ENCODE data around the gene CCDC178. TPM values are rescaled to one million over a fixed set of nuclear protein-coding genes. Genes with fewer than 3 reads are reported as not detected.

Gene CCDC178
- total and polyA plus RNA-seq, 2 donors (not counting 1 experiment from before 2014, with no cell fraction given): 0.17 TPM; not detected in 1

- DNase-seq (ENCODE audit: low read depth in 2 of 2): no peak
These were observed 340.9 kb downstream of the CCDC178 start for GRCh38 chr18:33099626-33100025.

GRCh38 chr18:33097126-33097525 is 343.4 kb downstream of the CCDC178 start:
- TF ChIP-seq CTCF (conservative IDR thresholded peaks at IDR 0.05 in 1 of 2, IDR thresholded peaks at IDR 0.05 in 1 of 2; ENCODE audit: low read depth in 1 of 2, low read length in 2 of 2) (no peak), EZH2 (IDR thresholded peaks at IDR 0.05; ENCODE audit: low read length, missing control alignments) (no peak)
- Histone ChIP-seq H3K4me2 (ENCODE audit: extremely low read depth, insufficient read depth, low read length) (no peak overlapping the region), H3K36me3 (ENCODE audit: control insufficient read depth, insufficient read depth, low read length) (no peaks in the 10 kb centered on the region), H3K9me3 (ENCODE audit: control insufficient read depth, insufficient read depth, low read depth, low read length) (no peaks in the 10 kb centered on the region), H3K79me2 (ENCODE audit: control insufficient read depth, insufficient read depth, low read length) (no peaks in the 10 kb centered on the region), H3K27ac (ENCODE audit: insufficient read depth, low read length) (no peak overlapping the region), H3K4me1 (ENCODE audit: control insufficient read depth, extremely low read depth, insufficient read depth, low read length) (no peaks in the 10 kb centered on the region), H3K27me3 (ENCODE audit: control insufficient read depth, insufficient read depth, low read length) (no peaks in the 10 kb centered on the region), H3K4me3 (replicated peaks in 1 of 4; ENCODE audit: control extremely low read depth in 1 of 4, insufficient read depth in 1 of 4, low read depth in 3 of 4, low read length in 4 of 4) (no peak overlapping the region), H4K20me1 (ENCODE audit: control insufficient read depth, extremely low read depth, insufficient read depth, low read length) (no peaks in the 10 kb centered on the region), H3K9ac (ENCODE audit: insufficient read depth, low read length) (no peak overlapping the region), H2AFZ (ENCODE audit: low read length) (no peak overlapping the region)
- peak; percentile 7 to 16 for DNase-seq (ENCODE audit: low read depth in 2 of 2)

More at GRCh38 chr18:33099626-33100025, 340.9 kb downstream of the CCDC178 start:
- H3K4me1 ChIP-seq (ENCODE audit: control insufficient read depth, extremely low read depth, insufficient read depth, low read length): no peaks in the 10 kb centered on the region
- no peaks in the 10 kb centered on the region for H3K27me3 ChIP-seq (ENCODE audit: control insufficient read depth, insufficient read depth, low read length)
- H2AFZ ChIP-seq (ENCODE audit: low read length): no peak overlapping the region
- no peaks in the 10 kb centered on the region for H4K20me1 ChIP-seq (ENCODE audit: control insufficient read depth, extremely low read depth, insufficient read depth, low read length)
- no peaks in the 10 kb centered on the region for H3K36me3 ChIP-seq (ENCODE audit: control insufficient read depth, insufficient read depth, low read length)
- TF ChIP-seq EZH2 (IDR thresholded peaks at IDR 0.05; ENCODE audit: low read length, missing control alignments) (no peak), CTCF (conservative IDR thresholded peaks at IDR 0.05 in 1 of 2, IDR thresholded peaks at IDR 0.05 in 1 of 2; ENCODE audit: low read depth in 1 of 2, low read length in 2 of 2) (no peak)
- H3K4me3 ChIP-seq (replicated peaks in 1 of 4; ENCODE audit: control extremely low read depth in 1 of 4, insufficient read depth in 1 of 4, low read depth in 3 of 4, low read length in 4 of 4): no peak overlapping the region
- no peak overlapping the region for H3K4me2 ChIP-seq (ENCODE audit: extremely low read depth, insufficient read depth, low read length)
- no peak overlapping the region for H3K9ac ChIP-seq (ENCODE audit: insufficient read depth, low read length)
- no peaks in the 10 kb centered on the region for H3K9me3 ChIP-seq (ENCODE audit: control insufficient read depth, insufficient read depth, low read depth, low read length)
- H3K79me2 ChIP-seq (ENCODE audit: control insufficient read depth, insufficient read depth, low read length): no peaks in the 10 kb centered on the region
- H3K27ac ChIP-seq (ENCODE audit: insufficient read depth, low read length): no peak overlapping the region

- no peaks in the 10 kb centered on the region for H3K79me2 ChIP-seq (ENCODE audit: control insufficient read depth, insufficient read depth, low read length)
- H3K4me1 ChIP-seq (ENCODE audit: control insufficient read depth, extremely low read depth, insufficient read depth, low read length): no peaks in the 10 kb centered on the region
- H3K9me3 ChIP-seq (ENCODE audit: control insufficient read depth, insufficient read depth, low read depth, low read length): no peaks in the 10 kb centered on the region
- H2AFZ ChIP-seq (ENCODE audit: low read length): no peak overlapping the region
- no peak overlapping the region for H3K4me2 ChIP-seq (ENCODE audit: extremely low read depth, insufficient read depth, low read length)
- no peaks in the 10 kb centered on the region for H3K36me3 ChIP-seq (ENCODE audit: control insufficient read depth, insufficient read depth, low read length)
- H3K27ac ChIP-seq (ENCODE audit: insufficient read depth, low read length): no peak overlapping the region
- DNase-seq (ENCODE audit: low read depth in 2 of 2): no peak
- H3K9ac ChIP-seq (ENCODE audit: insufficient read depth, low read length): no peak overlapping the region
- H3K4me3 ChIP-seq (replicated peaks in 1 of 4; ENCODE audit: control extremely low read depth in 1 of 4, insufficient read depth in 1 of 4, low read depth in 3 of 4, low read length in 4 of 4): no peak overlapping the region
- no peaks in the 10 kb centered on the region for H3K27me3 ChIP-seq (ENCODE audit: control insufficient read depth, insufficient read depth, low read length)
- TF ChIP-seq EZH2 (IDR thresholded peaks at IDR 0.05; ENCODE audit: low read length, missing control alignments) (no peak), CTCF (conservative IDR thresholded peaks at IDR 0.05 in 1 of 2, IDR thresholded peaks at IDR 0.05 in 1 of 2; ENCODE audit: low read depth in 1 of 2, low read length in 2 of 2) (no peak)
- H4K20me1 ChIP-seq (ENCODE audit: control insufficient read depth, extremely low read depth, insufficient read depth, low read length): no peaks in the 10 kb centered on the region
These were observed 350.1 kb downstream of the CCDC178 start for GRCh38 chr18:33090461-33090860.
